ENCODE results near the gene OXLD1.

The OXLD1 gene

GRCh38 chr17:81652906-81653771 is 13.3 kb downstream of the OXLD1 start:
- Mint-ChIP-seq H3K36me3 (no peaks in the 10 kb centered on the region), H3K9me3 (no peaks in the 10 kb centered on the region), H3K27me3 (peaks cover 40% of the 10 kb centered on the region), H3K4me3 (peak overlapping the region; percentile 68), H3K4me1 (peaks cover 10% of the 10 kb centered on the region), H3K27ac (peak overlapping the region; percentile 44)
- ATAC-seq = peak; percentile 67

DNA sequence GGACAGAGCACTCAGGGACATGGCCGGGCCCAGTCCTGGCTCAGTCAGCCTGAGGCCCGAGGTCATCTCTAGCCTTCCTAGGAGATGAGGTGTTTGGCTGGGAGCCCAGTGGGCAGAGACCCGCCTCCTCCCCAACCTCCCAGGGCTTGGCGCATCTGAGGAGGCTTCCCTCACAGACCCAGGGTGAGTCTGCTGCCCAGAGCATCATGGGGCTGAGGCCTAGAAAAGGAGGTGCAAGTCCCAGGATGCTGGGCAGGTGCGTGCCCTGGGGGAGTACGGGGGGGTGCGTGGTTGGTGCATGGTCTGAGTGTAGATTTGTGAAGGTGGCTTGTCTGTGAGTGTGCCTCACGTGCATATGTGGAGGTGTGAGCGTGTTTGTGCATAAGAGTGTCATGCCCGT is 14.7 kb downstream of the OXLD1 start:
- Mint-ChIP-seq H3K27ac (no peak overlapping the region), H3K36me3 (no peaks in the 10 kb centered on the region), H3K27me3 (peaks cover 40% of the 10 kb centered on the region), H3K4me3 (no peak overlapping the region), H3K4me1 (peaks cover 10% of the 10 kb centered on the region), H3K9me3 (no peaks in the 10 kb centered on the region)
- ATAC-seq = no peak

DNA sequence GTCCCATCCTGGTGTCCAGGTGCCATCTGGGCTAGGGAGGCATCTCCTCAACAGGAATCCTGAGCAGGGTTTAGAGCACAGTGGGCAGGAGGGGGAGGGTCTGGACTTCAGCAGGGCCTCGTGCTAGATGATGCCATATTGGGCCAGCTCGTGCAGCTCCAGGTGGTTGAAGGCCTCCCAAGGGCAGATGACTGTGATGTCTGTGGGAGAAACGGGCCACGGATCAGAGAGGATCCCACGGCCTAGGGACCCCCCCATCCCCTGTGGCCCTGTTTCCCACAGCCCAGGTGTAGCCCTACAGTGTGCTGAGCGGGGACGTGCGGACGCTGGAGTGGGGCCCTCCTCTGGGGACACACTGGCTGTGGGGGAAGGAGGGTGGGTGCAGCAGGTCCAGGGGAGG is 15.5 kb downstream of the OXLD1 start:
- H3K27me3 Mint-ChIP-seq = peaks cover 40% of the 10 kb centered on the region
- H3K9me3 Mint-ChIP-seq = no peaks in the 10 kb centered on the region
- no peak overlapping the region for H3K4me3 Mint-ChIP-seq

DNA sequence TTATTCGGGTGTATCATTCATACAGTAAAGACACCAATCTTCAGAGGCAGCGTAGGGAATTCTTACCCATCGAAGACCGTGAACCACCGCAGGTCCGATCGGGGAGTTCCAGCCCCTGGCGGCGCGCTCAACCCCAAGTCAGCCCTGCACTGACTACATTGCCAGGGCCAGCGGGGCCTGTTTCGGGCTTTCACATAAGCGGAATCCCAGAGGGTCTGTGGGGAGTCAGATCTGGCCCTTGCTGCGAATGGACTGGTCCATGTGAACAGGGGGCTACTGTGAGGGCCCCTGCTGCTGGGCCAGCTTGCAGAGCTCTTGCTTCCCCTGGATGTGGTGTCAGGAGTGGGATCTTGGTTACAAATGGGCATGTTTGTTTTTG is 17.7 kb downstream of the OXLD1 start:
- peaks cover 13% of the 10 kb centered on the region for H3K4me1 Mint-ChIP-seq
- no peak overlapping the region for H3K4me3 Mint-ChIP-seq

More for the DNA sequence above, 15.5 kb downstream of the OXLD1 start:
- Mint-ChIP-seq H3K4me1 (peaks cover 10% of the 10 kb centered on the region), H3K27ac (no peak overlapping the region), H3K36me3 (no peaks in the 10 kb centered on the region)
- peak; percentile 13 for ATAC-seq

DNA sequence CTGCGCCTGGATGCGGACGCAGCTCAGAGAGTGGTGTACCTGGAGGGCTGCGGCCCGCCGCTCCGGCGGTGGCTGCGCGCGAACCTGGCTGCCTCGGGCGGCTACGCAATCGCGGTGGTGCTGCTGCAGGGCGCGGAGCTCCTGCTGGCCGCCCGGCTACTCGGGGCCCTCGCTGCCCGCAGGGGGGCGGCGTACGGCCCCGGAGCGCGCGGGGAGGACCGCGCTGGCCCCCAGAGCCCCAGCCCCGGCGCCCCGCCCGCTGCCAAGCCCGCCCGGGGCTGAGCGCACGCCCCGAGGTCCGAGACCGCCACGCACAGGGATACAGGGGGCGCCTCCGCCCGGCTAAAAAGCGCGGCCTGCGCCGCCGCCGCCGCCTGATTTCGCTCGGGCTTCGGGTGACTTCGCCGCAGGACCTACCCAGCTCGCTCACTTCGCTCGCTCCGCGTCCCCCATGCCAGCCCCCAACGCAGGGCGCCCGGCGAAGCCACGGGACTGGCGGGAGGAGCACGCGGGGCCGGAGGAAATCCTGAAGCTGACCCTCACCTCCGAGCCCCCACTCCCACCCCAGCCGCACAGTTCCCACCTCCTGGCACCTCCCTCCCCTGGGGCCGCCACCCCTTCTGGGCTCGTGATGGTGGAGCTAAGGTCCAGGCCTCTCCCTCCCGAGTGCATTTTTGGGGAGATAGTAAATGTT is 18.2 kb downstream of the OXLD1 start:
- H3K36me3 Mint-ChIP-seq = no peaks in the 10 kb centered on the region
- H3K4me1 Mint-ChIP-seq = peaks cover 8% of the 10 kb centered on the region
- no peaks in the 10 kb centered on the region for H3K9me3 Mint-ChIP-seq
- peaks cover 17% of the 10 kb centered on the region for H3K27me3 Mint-ChIP-seq
- ATAC-seq = peak; percentile 32
- no peak overlapping the region for H3K27ac Mint-ChIP-seq
- no peak overlapping the region for H3K4me3 Mint-ChIP-seq

More for the DNA sequence above, 17.7 kb downstream of the OXLD1 start:
- no peak for ATAC-seq
- H3K36me3 Mint-ChIP-seq = no peaks in the 10 kb centered on the region
- H3K27ac Mint-ChIP-seq = no peak overlapping the region
- H3K9me3 Mint-ChIP-seq = no peaks in the 10 kb centered on the region
- H3K27me3 Mint-ChIP-seq = peaks cover 23% of the 10 kb centered on the region

- ATAC-seq = no peak
- Mint-ChIP-seq H3K9me3 (no peaks in the 10 kb centered on the region), H3K27ac (no peak overlapping the region), H3K4me3 (no peak overlapping the region), H3K36me3 (no peaks in the 10 kb centered on the region), H3K4me1 (peaks cover 6% of the 10 kb centered on the region), H3K27me3 (peaks cover 12% of the 10 kb centered on the region)
These were observed 18.8 kb downstream of the OXLD1 start for GRCh38 chr17:81647640-81648012.

DNA sequence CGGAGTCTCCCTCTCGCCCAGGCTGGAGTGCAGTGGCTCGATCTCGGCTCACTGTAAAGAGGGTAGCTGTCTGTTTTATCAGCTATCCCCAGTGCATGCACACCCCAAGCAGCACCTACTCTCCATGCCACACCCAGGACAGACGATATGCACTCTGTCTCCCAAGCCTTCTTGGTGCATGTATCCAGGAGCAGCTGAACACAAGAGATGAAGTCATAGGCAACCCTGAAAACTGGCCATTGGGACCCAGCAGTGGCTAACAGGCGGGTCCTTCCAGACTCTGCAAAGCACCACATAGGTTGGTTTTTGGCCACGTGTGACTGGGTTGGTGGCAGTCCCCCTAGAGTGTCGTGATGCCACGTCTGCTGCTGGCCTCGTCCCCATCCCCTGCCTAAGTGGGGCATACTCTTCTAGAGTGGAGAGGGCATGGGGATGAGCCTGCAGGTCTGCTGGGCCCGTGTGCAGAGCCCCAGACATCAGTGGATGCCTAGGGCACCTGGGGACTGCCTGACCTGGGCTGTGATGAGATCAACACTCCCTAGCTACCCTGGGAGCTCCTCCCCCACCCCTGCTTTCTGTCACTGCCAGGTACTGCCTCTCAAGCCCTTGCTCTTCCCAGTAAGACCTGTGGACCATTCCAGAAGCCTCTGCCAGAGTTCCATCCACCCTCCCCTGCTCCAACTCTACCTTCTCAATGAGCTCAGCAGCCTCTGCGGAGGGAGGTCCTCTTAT is 19.4 kb downstream of the OXLD1 start:
- no peaks in the 10 kb centered on the region for H3K36me3 Mint-ChIP-seq
- ATAC-seq = no peak
- peaks cover 7% of the 10 kb centered on the region for H3K27me3 Mint-ChIP-seq
- no peak overlapping the region for H3K4me3 Mint-ChIP-seq
- H3K9me3 Mint-ChIP-seq = no peaks in the 10 kb centered on the region
- no peak overlapping the region for H3K27ac Mint-ChIP-seq
- peaks cover 6% of the 10 kb centered on the region for H3K4me1 Mint-ChIP-seq

GRCh38 chr17:81644976-81645952 is 21.1 kb downstream of the OXLD1 start:
- no peaks in the 10 kb centered on the region for H3K9me3 Mint-ChIP-seq
- H3K27me3 Mint-ChIP-seq = no peaks in the 10 kb centered on the region
- no peaks in the 10 kb centered on the region for H3K36me3 Mint-ChIP-seq
- H3K4me3 Mint-ChIP-seq = no peak overlapping the region
- ATAC-seq = no peak
- peaks cover 6% of the 10 kb centered on the region for H3K4me1 Mint-ChIP-seq
- no peak overlapping the region for H3K27ac Mint-ChIP-seq

GRCh38 chr17:81644496-81644895 is 21.9 kb downstream of the OXLD1 start:
- Mint-ChIP-seq H3K4me1 (peaks cover 6% of the 10 kb centered on the region), H3K27ac (no peak overlapping the region), H3K4me3 (no peak overlapping the region), H3K36me3 (no peaks in the 10 kb centered on the region), H3K9me3 (no peaks in the 10 kb centered on the region), H3K27me3 (no peaks in the 10 kb centered on the region)
- no peak for ATAC-seq

GRCh38 chr17:81641825-81642489 is 24.4 kb downstream of the OXLD1 start:
- no peak for ATAC-seq
- Mint-ChIP-seq H3K27me3 (no peaks in the 10 kb centered on the region), H3K4me3 (no peak overlapping the region), H3K9me3 (no peaks in the 10 kb centered on the region), H3K4me1 (peaks cover 6% of the 10 kb centered on the region), H3K36me3 (no peaks in the 10 kb centered on the region), H3K27ac (no peak overlapping the region)

GRCh38 chr17:81640011-81640410 is 26.4 kb downstream of the OXLD1 start:
- no peaks in the 10 kb centered on the region for H3K27me3 Mint-ChIP-seq
- no peak overlapping the region for H3K4me3 Mint-ChIP-seq
- H3K4me1 Mint-ChIP-seq = peaks cover 17% of the 10 kb centered on the region
- H3K36me3 Mint-ChIP-seq = no peaks in the 10 kb centered on the region
- no peak overlapping the region for H3K27ac Mint-ChIP-seq
- no peak for ATAC-seq
- no peaks in the 10 kb centered on the region for H3K9me3 Mint-ChIP-seq

DNA sequence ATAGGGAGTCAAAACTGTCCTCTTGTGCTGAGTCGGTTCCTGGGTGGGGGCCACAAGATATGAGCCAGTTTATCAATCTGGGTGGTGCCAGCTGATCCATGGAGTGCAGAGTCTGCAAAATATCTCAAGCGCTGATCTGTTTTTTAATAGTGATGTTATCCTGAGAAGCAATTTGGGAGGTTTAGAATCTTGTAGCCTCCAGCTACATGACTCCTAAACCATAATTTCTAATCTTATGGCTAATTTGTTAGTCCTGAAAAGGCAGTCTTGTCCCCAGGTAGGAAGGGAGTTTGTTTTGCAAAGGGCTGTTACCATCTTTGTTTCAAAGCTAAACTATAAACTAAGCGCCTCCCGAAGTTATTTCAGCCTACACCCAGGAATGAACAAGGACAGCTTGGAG is 27.7 kb downstream of the OXLD1 start:
- Mint-ChIP-seq H3K36me3 (no peaks in the 10 kb centered on the region), H3K9me3 (no peaks in the 10 kb centered on the region), H3K4me3 (no peak overlapping the region), H3K27ac (no peak overlapping the region), H3K27me3 (no peaks in the 10 kb centered on the region), H3K4me1 (peaks cover 13% of the 10 kb centered on the region)
- ATAC-seq = no peak

DNA sequence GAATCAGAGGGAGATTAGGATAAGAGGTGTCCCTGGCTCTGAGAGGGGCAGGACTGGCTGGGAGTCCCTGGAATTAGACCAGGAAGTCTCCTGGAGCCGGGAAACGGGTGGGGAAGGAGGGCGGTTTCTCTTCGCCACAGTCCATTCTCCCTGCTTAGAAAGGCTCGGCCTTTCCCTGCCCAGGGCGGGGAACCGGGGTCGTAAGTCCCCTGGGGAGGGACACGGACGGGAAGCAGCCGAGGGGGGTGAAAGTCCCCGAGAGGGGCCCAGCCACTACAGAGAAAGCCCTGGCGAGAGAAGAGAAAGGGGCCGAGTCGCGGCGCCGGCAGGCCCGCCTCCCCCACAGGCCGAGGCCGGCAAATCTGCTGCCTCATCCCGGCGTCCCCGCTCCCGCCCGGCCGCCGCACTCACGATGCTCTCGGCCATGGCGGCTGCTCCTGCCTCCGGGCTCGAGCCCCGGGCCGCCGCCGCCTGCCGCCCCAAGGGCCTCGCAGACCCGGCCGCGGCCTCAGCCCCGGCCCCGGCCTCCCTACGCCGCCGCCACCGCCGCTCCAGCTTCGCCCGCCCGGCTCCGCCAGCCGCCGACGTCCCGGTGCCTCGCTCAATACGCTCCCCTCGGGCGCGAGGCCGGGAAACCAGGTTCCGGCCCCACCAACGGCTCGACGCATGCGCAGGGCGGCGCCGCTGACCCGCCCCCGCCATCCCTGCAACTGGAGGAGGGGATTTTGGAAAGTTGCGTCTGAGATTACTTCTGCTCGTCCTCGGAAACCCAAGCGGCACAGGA is 29.7 kb downstream of the OXLD1 start, which contains the start of the genes NPLOC4 and TSPAN10:
Gene NPLOC4 (minus strand): TSS at position 608 of the 784 bp plus-strand sequence. CDS start 182 bp downstream, at position 426.
Gene TSPAN10 (plus strand): TSS at position 692 of the 784 bp plus-strand sequence. CDS start 5,217 bp downstream, outside the sequence.
- Mint-ChIP-seq H3K27me3 (no peaks in the 10 kb centered on the region), H3K4me3 (peak within 1 kb of the TSS; percentile 92), H3K4me1 (peaks cover 13% of the 10 kb centered on the region), H3K27ac (peak within 1 kb of the TSS; percentile 95), H3K9me3 (no peaks in the 10 kb centered on the region), H3K36me3 (no peaks in the 10 kb centered on the region)
- peak; percentile 94 for ATAC-seq

All from stimulated activated memory B cell treated with anti-CD40 and anti-IgM and Interleukin-4, amounts not matched to agents 10 μg/mL and 1 μg/mL and 100 μg/mL, for 72 hours (primary cell).